Loucy (cell line): ENCODE measurements around the gene ADAMTS13.

Source experiments
- H2AFZ ChIP-seq: fragments of 200-600 bp; sonication (generic); 2 replicates; pipeline ENCODE4 v1.6.0; 2016; ENCODE audit warnings: antibody characterized with exemption, mild to moderate bottlenecking, low read length, moderate library complexity
- H3F3A ChIP-seq: fragments of 200-600 bp; 2 replicates; pipeline ENCODE4 v1.6.0; 2016; ENCODE audit warnings: antibody characterized with exemption, low read depth, mild to moderate bottlenecking
- H3K27me3 ChIP-seq: fragments of 200-600 bp; sonication (generic); 2 replicates; pipeline ENCODE4 v1.6.1; 2014; ENCODE audit warnings: low read length, mild to moderate bottlenecking; ENCODE audit not compliant: insufficient read depth, poor library complexity, severe bottlenecking
- H3K36me3 ChIP-seq: fragments of 200-600 bp; sonication (generic); 2 replicates; pipeline ENCODE4 v1.6.1; 2016; ENCODE audit warnings: low read length; ENCODE audit not compliant: insufficient read depth
- H3K4me1 ChIP-seq: fragments of 200-600 bp; sonication (generic); 2 replicates; pipeline ENCODE4 v1.5.1; 2014; ENCODE audit warnings: low read length, mild to moderate bottlenecking; ENCODE audit not compliant: insufficient read depth, poor library complexity, severe bottlenecking
- H3K4me2 ChIP-seq: fragments of 200-600 bp; sonication (generic); 2 replicates; pipeline ENCODE4 v1.6.0; 2014; ENCODE audit warnings: antibody characterized with exemption, low read length, low read depth, mild to moderate bottlenecking; ENCODE audit not compliant: poor library complexity, severe bottlenecking
- H3K4me3 ChIP-seq: fragments of 200-600 bp; sonication (generic); 2 replicates; pipeline ENCODE4 v1.5.1; 2014; ENCODE audit warnings: low read length, mild to moderate bottlenecking, mixed read lengths; ENCODE audit not compliant: poor library complexity, severe bottlenecking
- H3K79me2 ChIP-seq: fragments of 200-600 bp; sonication (generic); 2 replicates; pipeline ENCODE4 v1.6.1; 2014; ENCODE audit warnings: low read length; ENCODE audit not compliant: insufficient read depth
- H3K9ac ChIP-seq: fragments of 200-600 bp; sonication (generic); 2 replicates; pipeline ENCODE4 v1.6.0; 2014; ENCODE audit warnings: mild to moderate bottlenecking, low read depth, low read length, moderate library complexity; ENCODE audit not compliant: poor library complexity, severe bottlenecking
- H3K9me2 ChIP-seq: fragments of 200-600 bp; sonication (generic); replicated peaks from 2 replicates; pipeline ENCODE4 v1.6.1; 2016; ENCODE audit warnings: low read depth, low read length, mixed read lengths
- H3K9me3 ChIP-seq: fragments of 200-600 bp; sonication (generic); 2 replicates; pipeline ENCODE4 v1.6.1; 2014; ENCODE audit warnings: mild to moderate bottlenecking, antibody characterized with exemption, low read length, low read depth; ENCODE audit not compliant: insufficient read depth
- H4K20me1 ChIP-seq: fragments of 200-600 bp; sonication (generic); 2 replicates; pipeline ENCODE4 v1.6.0; 2014; ENCODE audit warnings: antibody characterized with exemption, low read length, mild to moderate bottlenecking; ENCODE audit not compliant: insufficient read depth, poor library complexity, severe bottlenecking
- EZH2phosphoT487 ChIP-seq: fragments of 200-600 bp; IDR thresholded peaks from 2 replicates; pipeline ENCODE4 v1.6.1; 2018; ENCODE audit warnings: antibody characterized with exemption, mild to moderate bottlenecking, moderate library complexity, borderline replicate concordance
- TF ChIP-seq, protein P1 (sequence below): fragments of 200-600 bp; sonication (generic); conservative IDR thresholded peaks from 2 replicates; pipeline ENCODE4 v1.5.1; 2014; ENCODE audit warnings: mild to moderate bottlenecking, antibody characterized with exemption, low read length

The ADAMTS13 gene

GRCh38 chr9:133437753-133438531, 15.8 kb downstream of the ADAMTS13 start:
- TF ChIP-seq, protein P1, sequence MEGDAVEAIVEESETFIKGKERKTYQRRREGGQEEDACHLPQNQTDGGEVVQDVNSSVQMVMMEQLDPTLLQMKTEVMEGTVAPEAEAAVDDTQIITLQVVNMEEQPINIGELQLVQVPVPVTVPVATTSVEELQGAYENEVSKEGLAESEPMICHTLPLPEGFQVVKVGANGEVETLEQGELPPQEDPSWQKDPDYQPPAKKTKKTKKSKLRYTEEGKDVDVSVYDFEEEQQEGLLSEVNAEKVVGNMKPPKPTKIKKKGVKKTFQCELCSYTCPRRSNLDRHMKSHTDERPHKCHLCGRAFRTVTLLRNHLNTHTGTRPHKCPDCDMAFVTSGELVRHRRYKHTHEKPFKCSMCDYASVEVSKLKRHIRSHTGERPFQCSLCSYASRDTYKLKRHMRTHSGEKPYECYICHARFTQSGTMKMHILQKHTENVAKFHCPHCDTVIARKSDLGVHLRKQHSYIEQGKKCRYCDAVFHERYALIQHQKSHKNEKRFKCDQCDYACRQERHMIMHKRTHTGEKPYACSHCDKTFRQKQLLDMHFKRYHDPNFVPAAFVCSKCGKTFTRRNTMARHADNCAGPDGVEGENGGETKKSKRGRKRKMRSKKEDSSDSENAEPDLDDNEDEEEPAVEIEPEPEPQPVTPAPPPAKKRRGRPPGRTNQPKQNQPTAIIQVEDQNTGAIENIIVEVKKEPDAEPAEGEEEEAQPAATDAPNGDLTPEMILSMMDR = peak; percentile 35
- no peak for TF ChIP-seq EZH2phosphoT487
- H2AFZ ChIP-seq = no peak overlapping the region
- H3K79me2 ChIP-seq = no peaks in the 10 kb centered on the region
- H3K4me1 ChIP-seq = peaks cover 6% of the 10 kb centered on the region
- no peak overlapping the region for H3K9ac ChIP-seq
- H3K4me2 ChIP-seq = no peak overlapping the region
- H3F3A ChIP-seq = no peaks in the 10 kb centered on the region
- H3K9me3 ChIP-seq = no peaks in the 10 kb centered on the region
- no peaks in the 10 kb centered on the region for H3K27me3 ChIP-seq
- no peaks in the 10 kb centered on the region for H3K9me2 ChIP-seq
- H4K20me1 ChIP-seq = no peaks in the 10 kb centered on the region
- H3K36me3 ChIP-seq = no peaks in the 10 kb centered on the region
- no peak overlapping the region for H3K4me3 ChIP-seq

GRCh38 chr9:133439337-133439736, 17.2 kb downstream of the ADAMTS13 start:
- peaks cover 6% of the 10 kb centered on the region for H3K4me1 ChIP-seq
- H3K79me2 ChIP-seq = no peaks in the 10 kb centered on the region
- no peaks in the 10 kb centered on the region for H3K27me3 ChIP-seq
- no peaks in the 10 kb centered on the region for H3K9me2 ChIP-seq
- no peaks in the 10 kb centered on the region for H4K20me1 ChIP-seq
- no peak overlapping the region for H3K9ac ChIP-seq
- H3F3A ChIP-seq = no peaks in the 10 kb centered on the region
- TF ChIP-seq EZH2phosphoT487 = no peak
- TF ChIP-seq, protein P1 = no peak
- H3K9me3 ChIP-seq = no peaks in the 10 kb centered on the region
- H3K4me3 ChIP-seq = no peak overlapping the region
- H2AFZ ChIP-seq = no peak overlapping the region
- no peaks in the 10 kb centered on the region for H3K36me3 ChIP-seq
- H3K4me2 ChIP-seq = no peak overlapping the region

GRCh38 chr9:133440874-133441273, 18.7 kb downstream of the ADAMTS13 start:
- no peaks in the 10 kb centered on the region for H3K9me3 ChIP-seq
- H3K9me2 ChIP-seq = no peaks in the 10 kb centered on the region
- no peaks in the 10 kb centered on the region for H3K79me2 ChIP-seq
- H3K9ac ChIP-seq = no peak overlapping the region
- H3F3A ChIP-seq = no peaks in the 10 kb centered on the region
- no peaks in the 10 kb centered on the region for H4K20me1 ChIP-seq
- H3K27me3 ChIP-seq = no peaks in the 10 kb centered on the region
- TF ChIP-seq, protein P1 = no peak
- TF ChIP-seq EZH2phosphoT487 = no peak
- no peaks in the 10 kb centered on the region for H3K36me3 ChIP-seq
- H3K4me1 ChIP-seq = peaks cover 6% of the 10 kb centered on the region
- no peak overlapping the region for H2AFZ ChIP-seq
- H3K4me3 ChIP-seq = no peak overlapping the region
- H3K4me2 ChIP-seq = no peak overlapping the region
